Mammary microvascular endothelial cell (primary cell): ENCODE data around the gene SH2D3C. TPM values are rescaled to one million over a fixed set of nuclear protein-coding genes. Genes with fewer than 3 reads are reported as not detected.

Source experiments
- total RNA-seq: library from RNA; depleted of rRNA; stranded (reverse); fragments of >200 nt; gene quantifications from 2 replicates; pipeline ENCODE4 v1.2.3, GENCODE V29; 2015

Gene SH2D3C
- total RNA-seq = 70.7 and 86.0 TPM in 2 replicates

DNA sequence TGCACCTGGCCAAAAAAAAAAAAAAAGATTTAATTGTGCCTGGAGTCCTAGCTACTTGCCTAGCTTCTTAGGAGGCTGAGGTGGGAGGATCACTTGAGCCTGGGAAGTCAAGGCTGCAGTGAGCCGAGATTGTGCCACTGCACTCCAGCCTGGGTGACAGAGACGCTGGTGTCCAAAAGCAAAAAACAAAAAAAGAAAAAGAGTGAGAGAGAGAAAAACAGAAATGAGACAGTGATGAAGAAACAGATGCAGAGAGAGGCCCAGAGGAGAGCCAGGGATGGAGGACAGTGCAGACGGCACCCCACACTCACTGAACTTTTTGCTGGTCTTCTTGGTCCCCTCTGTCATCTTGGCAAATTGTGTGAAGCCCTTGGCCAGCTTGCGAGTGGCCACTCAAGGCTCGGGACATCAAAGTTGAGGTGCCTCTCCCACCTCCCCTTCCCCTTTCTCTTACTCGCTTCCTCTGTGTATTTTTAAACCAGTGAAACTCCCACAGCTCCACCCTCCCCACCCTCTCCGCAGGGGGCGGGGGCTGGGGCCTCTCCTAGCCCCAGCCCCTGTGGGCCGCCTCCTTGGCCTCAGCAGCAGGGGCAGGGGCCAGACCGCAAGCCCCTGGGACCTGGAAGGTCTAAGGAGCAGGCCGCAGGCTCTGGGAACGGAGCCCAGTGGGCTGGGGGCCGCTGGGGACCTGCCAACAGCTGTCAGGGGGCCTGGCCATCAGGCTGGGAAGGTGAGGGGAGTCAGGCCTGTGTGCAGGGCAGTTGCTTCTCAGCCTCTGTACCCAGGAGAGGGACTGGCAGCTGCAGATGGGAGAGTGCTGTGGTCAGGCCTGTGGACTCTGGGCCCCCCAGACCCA is at the start of gene SH2D3C:
SH2D3C (minus strand) TSS at position 387 of the 856 bp plus-strand sequence; CDS start at position 348, 39 bp downstream.

DNA sequence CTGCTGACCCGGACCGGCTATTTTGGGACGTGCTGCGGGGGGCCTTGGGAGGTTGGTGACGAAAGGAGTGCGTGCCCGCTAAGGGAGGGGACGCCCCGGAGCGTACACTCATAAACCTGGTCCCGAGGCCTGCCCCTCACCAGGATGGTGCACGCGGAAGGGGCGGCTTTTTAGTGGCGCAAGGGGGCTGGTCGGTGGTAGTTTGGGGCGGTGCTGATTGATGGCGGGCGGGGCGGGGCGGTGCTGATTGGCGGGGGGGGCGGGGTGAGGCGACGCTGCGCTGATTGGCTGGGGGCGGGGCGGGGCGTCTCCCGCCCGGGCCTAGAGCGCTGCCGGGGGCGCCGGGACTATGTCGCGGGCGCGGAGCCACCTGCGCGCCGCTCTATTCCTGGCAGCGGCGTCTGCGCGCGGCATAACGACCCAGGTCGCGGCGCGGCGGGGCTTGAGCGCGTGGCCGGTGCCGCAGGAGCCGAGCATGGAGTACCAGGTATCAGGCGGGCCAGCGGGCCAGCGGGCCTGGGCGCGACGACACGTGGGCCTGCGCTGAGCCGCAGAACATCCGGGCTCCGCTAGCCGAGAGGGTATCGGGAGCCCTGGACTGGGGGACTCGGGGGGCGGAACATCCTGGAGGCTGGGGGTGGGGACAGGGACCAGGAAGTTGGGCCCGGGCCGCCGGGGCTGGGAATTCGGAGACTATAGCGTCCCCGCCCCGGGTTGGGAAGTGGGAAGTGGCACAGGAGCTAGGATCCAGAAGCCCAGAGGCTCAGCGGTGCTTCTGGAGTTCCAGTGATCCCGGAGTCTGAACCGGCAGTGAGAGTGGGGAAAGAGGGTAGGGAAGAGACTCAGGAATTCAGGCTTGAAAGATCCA is 24.3 kb upstream of the SH2D3C start, which contains the start of gene FPGS:
FPGS (plus strand) TSS at position 307 of the 868 bp plus-strand sequence; CDS start at position 350, 43 bp downstream.

DNA sequence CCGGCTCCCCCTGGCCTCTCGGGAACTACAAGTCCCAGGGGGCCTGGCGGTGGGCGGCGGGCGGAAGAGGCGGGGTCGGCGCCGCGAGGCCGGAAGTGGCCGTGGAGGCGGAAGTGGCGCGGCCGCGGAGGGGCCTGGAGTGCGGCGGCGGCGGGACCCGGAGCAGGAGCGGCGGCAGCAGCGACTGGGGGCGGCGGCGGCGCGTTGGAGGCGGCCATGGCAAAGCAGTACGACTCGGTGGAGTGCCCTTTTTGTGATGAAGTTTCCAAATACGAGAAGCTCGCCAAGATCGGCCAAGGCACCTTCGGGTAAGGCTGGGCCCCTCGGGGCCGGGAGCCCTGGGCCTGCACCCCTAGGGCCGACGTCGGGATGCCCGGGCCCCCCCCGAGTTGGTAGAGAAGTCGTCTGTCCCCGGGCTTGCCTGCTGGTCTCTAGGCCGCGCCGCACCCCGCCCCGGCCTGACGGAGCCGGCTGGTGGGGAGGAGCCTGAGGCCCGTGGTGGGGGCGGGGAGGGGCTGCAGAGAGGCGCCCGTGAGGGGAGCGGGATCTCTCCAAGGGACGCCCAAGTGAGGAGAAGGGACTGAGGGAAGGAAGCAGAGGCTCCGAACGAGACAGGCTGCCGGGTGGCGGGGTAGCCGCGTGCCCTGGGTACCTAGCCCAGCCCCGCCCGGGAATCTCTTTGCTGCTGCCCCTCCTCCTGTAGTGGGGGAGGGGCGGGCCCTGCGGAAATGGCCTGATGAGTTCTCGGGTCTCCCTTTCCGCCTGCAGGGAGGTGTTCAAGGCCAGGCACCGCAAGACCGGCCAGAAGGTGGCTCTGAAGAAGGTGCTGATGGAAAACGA is 7.7 kb upstream of the SH2D3C start, which contains the start of gene CDK9:
CDK9 (plus strand) TSS at position 102 of the 840 bp plus-strand sequence; CDS start at position 217, 115 bp downstream.

DNA sequence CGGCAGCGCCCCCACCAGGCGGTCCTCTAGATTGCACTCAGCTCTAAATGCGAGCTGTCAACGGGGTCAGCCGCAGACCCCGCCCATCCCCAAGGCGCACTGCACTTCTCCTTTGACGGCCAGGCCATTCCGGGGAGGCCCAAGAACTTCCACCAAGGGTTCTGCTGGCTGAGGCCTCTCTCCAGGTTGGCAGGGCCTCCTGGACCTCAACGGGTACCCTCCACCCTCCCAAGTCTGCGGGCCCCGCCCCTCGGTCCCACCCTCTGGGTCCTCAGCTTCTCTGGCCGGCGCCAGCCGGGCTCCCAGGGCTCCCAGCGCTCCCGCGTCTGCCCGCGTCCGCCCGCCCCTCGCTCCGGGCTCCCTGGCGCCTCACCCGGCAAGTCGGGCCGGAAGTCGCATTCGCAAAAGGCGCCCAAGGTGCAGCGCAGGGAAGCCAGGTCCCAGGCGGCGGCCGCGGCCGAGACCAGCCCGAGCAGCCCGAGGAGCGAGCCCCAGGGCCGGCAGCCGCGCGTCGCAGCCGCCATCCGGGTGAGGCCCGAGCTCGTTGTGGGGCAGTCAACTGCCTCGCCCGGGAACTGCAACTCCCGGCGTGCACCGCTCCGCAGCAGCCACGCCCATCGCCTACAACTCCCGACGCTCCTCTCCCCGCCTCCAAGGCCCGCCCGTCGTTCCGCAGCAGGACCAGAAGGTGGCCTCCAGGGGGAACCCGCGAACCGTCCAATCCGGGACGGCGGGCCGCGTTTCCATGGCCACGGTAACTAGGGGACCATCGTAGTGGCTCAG is 43.5 kb downstream of the SH2D3C start, which contains the start of gene TOR2A:
TOR2A (minus strand) TSS at position 548 of the 783 bp plus-strand sequence; CDS start at position 524, 24 bp downstream.

DNA sequence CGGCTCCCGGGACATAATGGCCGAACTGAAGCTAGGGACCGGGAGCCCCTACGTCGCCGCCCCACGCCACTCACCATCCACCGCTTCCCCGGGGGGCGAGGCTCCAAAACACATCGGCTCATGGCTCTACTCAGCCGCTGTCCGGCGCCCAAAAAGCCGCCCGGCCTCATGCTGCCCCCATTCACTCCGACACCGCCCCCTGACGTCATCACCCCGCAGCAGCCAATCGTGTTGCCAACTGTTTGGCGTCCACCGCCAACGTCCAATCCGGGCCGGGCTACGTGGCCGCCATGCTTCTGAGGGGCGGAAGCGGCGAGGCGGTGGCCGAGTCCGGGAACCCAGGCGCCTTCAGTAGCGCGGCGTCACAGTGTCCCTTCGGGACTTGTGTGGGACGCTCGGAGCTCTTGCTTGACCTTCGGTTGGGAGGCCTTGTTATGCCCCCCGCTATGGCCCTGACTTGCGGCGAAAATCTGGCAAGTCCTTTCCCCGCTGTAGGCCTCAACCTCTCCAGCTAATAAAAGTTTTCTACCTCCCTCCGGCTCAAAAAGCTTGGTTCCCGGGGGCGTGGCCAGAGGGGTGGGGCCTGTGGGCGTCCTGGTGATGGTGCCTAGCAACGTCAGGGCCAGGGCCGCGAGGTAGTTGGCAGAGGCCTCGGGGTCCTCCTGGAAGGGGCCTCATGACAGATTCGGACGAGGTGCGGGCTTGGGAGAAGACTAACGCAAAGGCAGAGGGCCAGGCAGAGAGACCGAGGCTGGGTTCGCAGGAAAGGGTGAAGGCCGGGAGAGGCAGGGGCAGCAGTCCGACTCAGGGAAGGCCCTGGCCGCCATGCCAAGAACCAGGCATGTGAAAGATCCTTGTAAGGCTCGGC is 62.8 kb downstream of the SH2D3C start, which contains the start of the genes PTRH1 and TTC16:
PTRH1 (minus strand) TSS at position 194 of the 868 bp plus-strand sequence; CDS start at position 170, 24 bp downstream.
TTC16 (plus strand) TSS at position 610 of the 868 bp plus-strand sequence; CDS start at position 677, 67 bp downstream.

GRCh38 chr9:127706836-127707241 is 71.6 kb downstream of the SH2D3C start, which contains the start of gene CFAP157:
CFAP157 (plus strand) TSS chr9:127706988; CDS start chr9:127707032, 44 bp downstream.

Other genes with a start within 250 kb of the SH2D3C start
- gene STXBP1, start 166.4 kb downstream of the SH2D3C start, total RNA-seq = 48.8 and 49.9 TPM in 2 replicates
- gene CFAP157, start 71.7 kb downstream of the SH2D3C start, total RNA-seq = not detected in 2 replicates
- gene PTRH1, start 63.0 kb downstream of the SH2D3C start, total RNA-seq = 40.9 and 81.9 TPM in 2 replicates
- gene TTC16, start 62.6 kb downstream of the SH2D3C start, total RNA-seq = not detected in 2 replicates
- 19.5 and 19.6 TPM in 2 replicates for gene TOR2A, start 43.4 kb downstream of the SH2D3C start, total RNA-seq
- 82.7 and 84.3 TPM in 2 replicates for gene CDK9, start 7.4 kb upstream of the SH2D3C start, total RNA-seq
- gene FPGS, start 24.2 kb upstream of the SH2D3C start, total RNA-seq = 71.7 and 75.6 TPM in 2 replicates
- 378 and 433 TPM in 2 replicates for gene ENG, start 76.0 kb upstream of the SH2D3C start, total RNA-seq
- 55.0 and 101 TPM in 2 replicates for gene AK1, start 99.0 kb upstream of the SH2D3C start, total RNA-seq
- 29.6 and 37.4 TPM in 2 replicates for gene ST6GALNAC6, start 120.9 kb upstream of the SH2D3C start, total RNA-seq
- gene ST6GALNAC4, start 138.4 kb upstream of the SH2D3C start, total RNA-seq = 73.9 and 82.3 TPM in 2 replicates
- 0.34 and 1.3 TPM in 2 replicates for gene PIP5KL1, start 152.1 kb upstream of the SH2D3C start, total RNA-seq
- gene DPM2, start 159.2 kb upstream of the SH2D3C start, total RNA-seq = 20.5 and 23.8 TPM in 2 replicates
- 3.1 and 19.4 TPM in 2 replicates for gene EEIG1, start 202.3 kb upstream of the SH2D3C start, total RNA-seq